NCI-H1436 (cell line): Measurements from ENCODE around the gene ATCAY.
"Not testable (repeated sequence)": the region's sequence is repeated elsewhere in the genome, so short reads cannot be mapped to it uniquely, and the experiment has no call there.

Experiments
- DNase-seq: peaks from one replicate; lab custom pipeline; 2025; lab: John Stamatoyannopoulos, UW

Gene ATCAY

GRCh38 chr19:3949294-3949693 is 68.8 kb downstream of the ATCAY start:
- no peak for DNase-seq

DNA sequence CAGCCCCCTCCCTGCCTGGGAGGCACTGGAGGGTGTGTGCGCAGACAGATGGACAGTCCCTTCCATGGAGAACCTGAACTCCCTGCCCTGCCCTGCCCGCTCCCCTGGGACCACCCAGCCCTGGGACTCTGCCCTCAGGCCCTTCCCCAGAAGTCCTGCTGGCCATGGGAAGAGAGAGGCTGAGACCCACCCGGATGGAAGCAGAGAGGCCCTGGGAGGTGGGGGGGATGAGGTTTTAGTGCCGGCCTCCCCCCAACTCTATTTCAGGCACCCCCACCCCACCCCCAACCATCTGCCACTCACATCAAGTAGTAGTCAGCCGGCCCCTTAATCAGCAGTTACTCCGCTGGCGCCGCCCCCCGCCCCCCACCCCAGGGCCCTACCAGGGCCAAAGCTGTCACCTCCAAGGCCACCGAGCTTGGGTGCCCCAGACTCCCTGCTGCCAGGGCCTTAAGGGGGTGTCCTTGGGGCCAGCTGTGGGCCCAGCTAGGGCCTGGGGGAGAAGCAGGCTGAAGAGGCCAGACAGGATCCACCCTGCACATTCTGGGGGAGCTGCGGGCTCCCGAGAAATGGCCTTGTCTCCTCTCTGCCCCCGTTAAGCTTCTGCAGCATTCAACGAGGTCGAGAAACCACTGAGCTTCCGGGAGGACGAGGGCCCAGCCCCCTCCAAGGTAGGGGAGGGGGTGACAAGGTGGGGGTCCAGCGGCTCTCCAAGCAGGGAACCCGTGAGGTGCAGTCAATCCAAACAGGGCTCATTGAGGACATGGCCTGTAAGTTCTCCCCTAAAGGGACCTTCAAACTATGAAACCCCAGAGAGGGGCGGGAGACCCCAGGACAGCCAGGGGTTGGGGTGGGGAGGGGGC is 69.7 kb downstream of the ATCAY start:
- no peak for DNase-seq

DNA sequence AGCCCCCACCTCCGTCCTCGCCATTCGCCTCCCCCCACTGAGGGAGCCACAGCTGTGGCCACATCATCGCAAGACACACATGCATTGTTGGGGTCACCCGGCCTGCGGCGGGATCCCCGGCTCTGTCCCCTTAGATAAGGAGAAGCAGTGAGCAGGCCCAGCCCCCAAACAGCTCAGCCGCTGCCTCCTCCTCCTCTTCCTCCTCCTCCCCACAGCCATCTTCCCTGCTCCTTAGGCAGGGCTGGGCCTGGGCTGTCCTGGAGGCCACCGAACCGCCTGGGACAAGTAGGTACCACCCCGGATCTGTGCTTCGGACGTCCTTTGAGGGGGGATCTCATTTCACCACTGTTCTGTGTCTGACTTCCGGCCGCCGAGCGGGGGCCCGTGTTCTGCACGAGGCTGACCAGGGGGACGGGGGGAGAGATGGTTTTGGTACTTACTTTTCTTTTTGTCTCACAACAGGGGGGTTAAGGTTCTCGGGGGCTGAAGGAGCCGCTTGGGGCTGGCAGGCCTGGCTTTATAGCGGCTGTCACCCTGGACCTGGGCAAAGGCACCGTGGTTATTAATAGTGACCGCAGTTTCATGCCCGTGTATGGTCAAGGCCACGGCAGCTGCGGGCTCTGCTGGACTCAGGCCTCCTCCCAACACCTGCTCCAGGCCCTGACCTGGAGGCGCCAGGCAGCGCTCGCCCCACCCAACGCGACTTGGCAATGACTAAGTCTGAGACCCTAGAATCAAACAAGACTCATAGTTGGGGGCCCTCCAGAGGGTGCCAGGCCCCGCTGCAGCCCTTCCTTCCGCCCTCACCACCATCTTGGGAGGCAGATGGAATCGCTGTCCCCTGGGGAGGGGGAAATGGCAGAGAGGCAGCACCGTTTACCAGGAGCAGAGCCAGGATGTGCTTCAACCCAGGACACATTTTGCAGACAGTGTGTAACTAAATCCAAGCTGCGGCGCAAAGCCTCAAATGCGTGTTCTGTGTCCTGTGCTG is 70.7 kb downstream of the ATCAY start:
- no peak for DNase-seq

DNA sequence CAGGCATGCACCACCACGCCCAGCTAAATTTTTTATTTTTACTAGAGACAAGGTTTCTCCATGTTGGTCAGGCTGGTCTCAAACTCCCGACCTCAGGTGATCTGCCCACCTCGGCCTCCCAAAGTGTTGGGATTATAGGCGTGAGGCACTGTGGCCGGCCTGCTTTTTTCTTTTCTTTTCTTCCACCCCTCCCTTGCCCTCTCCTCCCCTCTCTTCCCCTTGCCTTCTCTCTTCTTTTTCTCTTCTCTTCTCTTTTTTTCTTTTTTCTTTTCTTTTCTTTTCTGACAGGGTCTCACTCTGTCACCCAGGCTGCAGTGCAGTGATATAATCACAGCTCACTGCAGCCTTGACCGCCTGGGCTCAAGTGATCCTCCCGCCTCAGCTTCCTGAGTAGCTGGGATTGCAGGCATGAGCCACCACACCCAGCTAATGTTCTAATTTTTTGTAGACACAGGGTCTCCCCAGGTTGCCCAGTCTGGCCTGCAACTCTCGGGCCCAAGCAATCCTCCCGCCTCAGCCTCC is 72.3 kb downstream of the ATCAY start:
- DNase-seq, result not testable (repeated sequence)

- DNase-seq, result no peak
Observed at GRCh38 chr19:3954107-3954506, 73.6 kb downstream of the ATCAY start.

- not testable (repeated sequence) for DNase-seq
Observed at GRCh38 chr19:3955276-3955675, 74.8 kb downstream of the ATCAY start.

DNA sequence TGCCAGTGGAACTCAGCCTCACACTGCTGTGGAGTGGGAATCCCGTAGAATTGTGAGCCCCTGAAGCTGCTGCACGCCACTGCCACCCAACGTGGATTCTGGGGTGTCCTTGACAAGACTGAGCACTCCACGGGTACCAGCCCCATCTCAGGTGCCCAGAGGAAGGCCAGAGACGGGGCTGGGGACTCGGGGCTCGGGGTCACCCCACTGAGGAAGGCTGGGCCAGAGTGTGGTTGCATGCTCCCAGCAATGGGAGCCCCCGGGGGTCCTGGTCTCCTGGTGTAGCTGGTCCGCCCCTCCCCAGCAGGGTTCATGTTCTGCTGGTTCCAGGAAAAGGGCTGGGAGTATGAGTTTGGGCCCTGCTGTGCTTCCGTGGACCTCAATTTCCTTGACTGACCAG is 75.2 kb downstream of the ATCAY start:
- DNase-seq, result no peak

GRCh38 chr19:3958836-3959765 is 78.6 kb downstream of the ATCAY start:
- DNase-seq, result no peak

DNA sequence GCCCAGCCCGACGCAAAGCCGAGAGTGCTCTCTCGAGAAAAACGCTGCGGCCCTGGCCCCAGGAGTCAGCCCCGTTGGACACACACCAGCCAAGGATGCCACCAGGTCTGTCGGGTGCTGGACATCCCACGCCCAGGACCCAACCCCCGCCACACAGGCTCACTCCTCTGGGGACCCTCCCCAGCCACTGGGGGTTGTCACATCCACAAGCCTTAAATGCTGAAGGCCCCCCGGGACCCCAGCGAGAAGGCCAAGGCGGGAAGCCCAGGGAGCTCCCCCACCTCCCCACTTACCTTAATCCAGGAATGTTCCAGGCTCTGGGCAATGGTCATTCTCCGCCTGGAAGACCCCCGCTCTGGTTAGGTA is 79.3 kb downstream of the ATCAY start:
- DNase-seq, result no peak

DNA sequence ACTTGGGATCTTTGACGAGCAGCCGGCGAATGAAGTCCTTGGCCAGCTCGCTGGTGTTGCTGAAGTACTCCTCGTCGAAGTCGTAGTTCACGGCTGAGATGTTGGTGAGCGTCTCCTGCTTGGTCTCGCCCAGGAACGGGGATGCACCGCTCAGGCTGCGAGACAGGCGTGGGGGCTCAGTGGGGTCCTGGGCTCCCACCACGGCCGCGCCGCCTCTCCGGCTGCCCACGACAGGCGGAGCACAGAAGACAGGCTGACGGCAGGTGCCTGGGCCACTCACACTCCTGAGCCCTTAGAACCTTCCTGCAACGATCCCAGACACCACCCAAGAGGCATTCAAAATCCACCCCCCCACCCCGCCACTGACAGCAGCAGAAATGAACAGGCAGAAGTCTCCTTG is 80.5 kb downstream of the ATCAY start:
- DNase-seq, result no peak

GRCh38 chr19:3963458-3964255 is 83.2 kb downstream of the ATCAY start:
- no peak for DNase-seq

DNA sequence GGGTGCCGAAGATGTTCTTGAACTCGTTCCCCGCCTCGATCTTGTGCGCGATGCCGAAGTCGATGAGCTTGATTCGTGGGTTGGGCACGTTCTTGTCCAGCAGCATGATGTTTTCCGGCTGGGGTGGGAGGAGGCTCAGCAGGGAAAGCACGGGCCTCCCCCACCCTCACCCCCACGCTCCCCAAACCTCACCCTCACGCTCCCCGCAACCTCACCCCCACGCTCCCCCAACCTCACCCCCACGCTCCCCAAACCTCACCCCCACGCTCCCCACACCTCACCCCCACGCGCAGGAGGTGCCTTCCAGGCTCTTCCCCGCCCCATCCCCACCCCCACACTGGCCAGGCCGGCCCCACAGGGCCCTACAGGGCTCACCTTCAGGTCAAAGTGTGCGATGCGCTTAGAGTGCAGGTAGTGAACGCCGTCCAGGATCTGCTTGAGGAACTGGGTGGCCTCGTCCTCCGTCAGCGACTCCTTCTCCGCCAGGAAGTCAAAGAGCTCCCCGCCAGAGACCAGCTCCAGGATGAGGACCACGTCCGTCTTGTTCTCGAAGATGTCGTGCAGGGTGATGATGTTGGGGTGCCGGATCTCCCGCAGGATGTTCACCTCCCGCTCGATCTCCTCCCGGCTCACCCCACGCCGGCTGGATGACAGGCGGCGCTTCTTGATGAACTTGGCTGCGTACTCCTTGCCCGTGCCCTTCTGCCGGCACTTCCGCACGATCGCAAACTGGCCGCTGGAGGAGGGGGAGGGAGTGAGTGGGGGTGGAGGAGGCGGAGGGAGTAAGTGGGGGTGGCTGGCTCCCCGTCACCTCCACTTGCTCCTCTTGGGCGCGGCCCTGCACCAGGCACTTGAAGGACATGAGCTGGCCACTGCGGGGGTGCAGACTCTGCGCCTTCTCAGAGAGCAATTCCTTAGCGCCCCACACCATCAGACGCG is 84.0 kb downstream of the ATCAY start:
- no peak for DNase-seq

- no peak for DNase-seq
Observed at GRCh38 chr19:3966051-3967017, 85.8 kb downstream of the ATCAY start.

- DNase-seq, result not testable (repeated sequence)
Observed at GRCh38 chr19:3967983-3968382, 87.5 kb downstream of the ATCAY start.

- no peak for DNase-seq
Observed at GRCh38 chr19:3968556-3969434, 88.3 kb downstream of the ATCAY start.

DNA sequence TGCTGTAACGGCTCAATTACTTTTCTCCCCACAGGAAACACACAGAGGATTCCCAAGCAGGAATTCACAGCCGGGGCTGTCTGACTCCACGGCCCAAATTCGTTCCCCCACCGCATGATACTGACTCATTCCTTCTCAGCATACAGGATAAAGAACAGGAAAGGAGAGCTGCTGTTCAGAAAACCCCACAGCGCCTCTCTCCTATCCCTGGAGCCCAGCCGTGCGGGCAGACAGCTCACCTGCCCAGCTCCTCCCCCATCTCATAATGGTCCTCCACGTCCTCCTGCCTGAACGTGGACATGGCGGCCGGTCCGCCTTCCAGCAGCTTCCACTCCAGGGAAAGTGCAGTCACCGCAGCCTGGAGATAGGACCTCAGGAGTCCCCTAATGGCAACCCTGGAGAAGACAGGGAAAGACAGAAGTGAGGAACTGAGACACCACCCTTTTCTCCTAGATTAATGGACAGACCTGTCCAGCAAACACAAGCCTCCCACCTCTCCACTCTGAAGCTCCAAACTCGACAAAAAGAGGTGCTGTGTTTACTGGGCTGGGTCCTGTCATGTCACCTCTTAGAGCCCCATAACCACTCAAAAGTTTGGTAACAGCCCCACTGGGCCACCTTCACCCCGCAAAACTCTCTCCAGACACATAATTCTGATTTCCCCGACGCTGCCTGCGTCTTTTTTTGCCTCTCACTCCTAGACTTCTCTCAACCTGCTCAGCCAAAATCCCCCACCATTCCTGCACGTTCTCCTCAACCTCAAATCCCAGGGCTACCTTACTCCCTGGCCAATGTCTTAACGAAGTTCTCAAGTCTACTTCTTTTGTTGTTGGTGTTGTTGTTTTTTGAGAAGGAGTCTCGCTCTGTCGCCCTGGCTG is 89.2 kb downstream of the ATCAY start:
- DNase-seq, result no peak
